ENCODE results near the gene FAM120B.
"Not testable (repeated sequence)": the region's sequence is repeated elsewhere in the genome, so short reads cannot be mapped to it uniquely, and the experiment has no call there.

FAM120B gene

DNA sequence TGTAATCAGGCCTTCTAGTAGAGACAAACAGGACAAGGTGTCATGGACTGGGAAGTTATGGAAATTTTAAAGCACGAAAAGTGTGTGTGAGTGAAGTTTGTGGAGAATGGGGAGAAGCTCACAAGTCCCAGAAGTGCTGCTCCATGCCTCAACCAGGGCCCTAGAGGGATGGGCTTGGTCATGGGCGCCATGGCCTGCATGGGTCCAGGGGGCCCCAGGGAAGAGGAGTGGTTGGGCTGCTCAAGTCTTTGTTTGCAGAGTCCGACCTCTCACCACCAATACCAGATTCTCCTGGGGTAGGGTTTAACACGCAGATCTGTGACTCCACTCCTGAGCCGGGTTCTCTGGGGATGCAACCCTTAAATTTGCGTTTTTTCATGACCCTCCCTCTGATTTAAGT is 88.4 kb downstream of the FAM120B start:
- no peak for DNase-seq

DNA sequence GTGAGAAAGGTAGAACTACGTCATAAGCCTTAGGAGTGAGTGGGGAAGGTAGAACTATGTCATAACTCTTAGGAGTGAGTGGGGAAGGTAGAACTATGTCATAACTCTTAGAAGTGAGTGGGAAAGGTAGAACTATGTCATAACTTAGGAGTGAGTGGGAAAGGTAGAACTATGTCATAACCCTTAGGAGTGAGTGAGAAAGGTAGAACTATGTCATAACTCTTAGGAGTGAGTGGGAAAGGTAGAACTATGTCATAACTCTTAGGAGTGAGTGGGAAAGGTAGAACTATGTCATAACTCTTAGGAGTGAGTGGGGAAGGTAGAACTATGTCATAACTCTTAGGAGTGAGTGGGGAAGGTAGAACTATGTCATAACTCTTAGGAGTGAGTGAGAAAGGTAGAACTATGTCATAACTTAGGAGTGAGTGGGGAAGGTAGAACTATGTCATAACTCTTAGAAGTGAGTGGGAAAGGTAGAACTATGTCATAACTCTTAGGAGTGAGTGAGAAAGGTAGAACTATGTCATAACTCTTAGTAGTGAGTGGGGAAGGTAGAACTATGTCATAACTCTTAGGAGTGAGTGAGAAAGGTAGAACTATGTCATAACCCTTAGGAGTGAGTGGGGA is 92.3 kb downstream of the FAM120B start:
- not testable (repeated sequence) for DNase-seq

DNA sequence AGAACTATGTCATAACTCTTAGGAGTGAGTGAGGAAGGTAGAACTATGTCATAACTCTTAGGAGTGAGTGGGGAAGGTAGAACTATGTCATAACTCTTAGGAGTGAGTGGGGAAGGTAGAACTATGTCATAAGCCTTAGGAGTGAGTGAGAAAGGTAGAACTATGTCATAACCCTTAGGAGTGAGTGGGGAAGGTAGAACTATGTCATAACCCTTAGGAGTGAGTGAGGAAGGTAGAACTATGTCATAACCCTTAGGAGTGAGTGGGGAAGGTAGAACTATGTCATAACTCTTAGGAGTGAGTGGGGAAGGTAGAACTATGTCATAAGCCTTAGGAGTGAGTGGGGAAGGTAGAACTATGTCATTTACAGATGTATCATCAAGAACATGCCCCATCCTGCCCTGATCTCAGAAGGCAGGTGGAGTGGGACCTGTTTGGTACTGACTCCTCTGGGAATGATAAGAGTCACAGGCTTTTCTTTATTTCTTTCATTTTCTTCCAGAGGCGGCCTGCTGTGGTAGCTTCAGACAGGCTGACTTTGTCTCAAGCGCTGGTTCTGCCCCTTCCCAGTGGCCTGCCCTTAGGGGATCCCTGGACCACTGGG is 93.5 kb downstream of the FAM120B start:
- not testable (repeated sequence) for DNase-seq

DNA sequence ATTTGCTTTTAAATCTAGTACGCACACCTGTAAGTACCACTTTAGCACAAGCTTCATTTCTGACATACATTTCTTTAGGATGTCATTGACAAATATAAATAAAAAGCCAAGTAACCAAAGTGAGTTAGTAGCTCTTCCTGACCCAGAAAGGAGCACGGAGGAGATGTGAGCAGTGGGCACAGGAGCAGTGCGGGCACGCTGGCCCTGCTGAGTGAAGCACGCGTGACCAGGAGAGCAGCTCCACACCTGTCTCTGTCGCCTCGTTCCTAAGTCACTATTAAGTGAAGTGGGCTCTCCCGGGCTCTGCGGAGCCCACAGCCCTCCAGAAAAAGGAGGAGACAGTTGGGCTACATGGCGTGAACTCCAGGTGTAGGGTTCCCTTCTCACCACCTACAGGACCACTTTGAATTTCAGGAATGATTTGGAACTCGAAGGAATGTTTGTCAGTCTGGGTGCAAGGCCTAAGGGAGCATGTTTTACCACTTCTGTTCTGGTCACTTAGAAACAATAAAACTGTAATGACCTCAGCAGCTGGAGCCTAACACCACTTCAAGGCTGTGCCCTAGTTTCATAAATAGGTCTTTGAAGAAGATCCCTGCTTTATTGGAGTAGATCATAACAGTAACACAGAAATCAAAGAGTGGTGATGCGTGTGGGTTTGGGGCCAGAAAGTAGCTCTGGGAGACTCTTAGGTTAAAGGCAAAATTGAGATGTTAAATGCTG is 95.9 kb downstream of the FAM120B start:
- DNase-seq = no peak

DNA sequence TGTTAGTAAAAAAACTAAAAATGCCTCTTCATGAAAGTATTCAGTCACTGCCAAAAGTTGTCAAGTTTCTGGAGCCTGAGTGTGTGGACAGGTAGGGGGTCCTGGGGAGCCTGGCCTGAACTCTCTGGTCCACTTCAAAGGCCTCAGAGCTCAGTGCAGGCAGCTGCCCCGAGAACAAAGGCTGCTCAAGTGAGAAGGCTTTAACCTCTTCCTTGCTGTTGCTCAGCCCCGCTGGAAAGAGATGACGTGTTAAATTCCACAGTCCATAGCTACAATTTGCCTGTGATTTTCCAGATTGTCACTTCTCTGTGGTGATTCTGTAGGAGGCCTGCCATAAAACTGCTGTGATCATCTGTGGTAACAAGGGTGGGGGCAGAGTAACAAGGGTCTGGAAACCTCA is 96.9 kb downstream of the FAM120B start:
- no peak for DNase-seq

DNA sequence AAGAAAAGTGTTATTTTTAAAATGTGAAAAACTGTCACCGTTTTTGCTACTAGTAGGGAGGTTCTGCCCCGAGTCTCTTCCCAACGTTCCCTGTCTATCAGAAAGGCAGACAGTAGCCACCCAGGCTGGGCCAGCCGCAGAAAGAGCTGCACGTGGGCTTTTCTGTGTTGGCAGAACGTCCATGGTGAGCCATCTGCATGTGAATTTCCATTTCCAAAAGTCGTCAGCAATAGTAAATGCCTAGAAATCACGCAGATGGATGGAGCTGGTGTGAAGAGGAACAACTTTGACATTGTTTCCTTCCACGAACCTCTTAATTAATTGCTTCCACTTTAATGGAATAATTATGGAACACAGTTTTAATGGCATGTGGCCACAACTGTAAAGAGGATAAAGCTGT is 97.5 kb downstream of the FAM120B start:
- DNase-seq = no peak

DNA sequence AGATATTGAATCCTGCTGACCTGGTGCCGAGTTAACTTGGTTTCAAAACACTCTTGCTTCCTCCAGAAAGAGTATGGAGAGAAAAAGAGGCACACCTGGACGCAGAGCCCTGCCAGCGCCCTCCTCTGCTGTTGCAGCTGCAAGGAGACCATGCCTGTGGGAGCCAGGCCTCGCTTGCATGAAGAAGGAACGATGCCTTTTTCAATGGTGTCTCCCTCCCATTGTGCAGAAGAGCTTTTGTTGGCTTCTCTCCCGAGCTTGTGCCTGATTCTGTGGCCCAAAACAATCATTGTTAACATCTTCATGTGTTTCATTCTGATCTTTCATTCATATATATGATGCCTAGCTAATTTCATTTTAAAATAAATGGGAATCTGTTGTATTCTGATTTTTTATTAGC is 98.1 kb downstream of the FAM120B start:
- no peak for DNase-seq

DNA sequence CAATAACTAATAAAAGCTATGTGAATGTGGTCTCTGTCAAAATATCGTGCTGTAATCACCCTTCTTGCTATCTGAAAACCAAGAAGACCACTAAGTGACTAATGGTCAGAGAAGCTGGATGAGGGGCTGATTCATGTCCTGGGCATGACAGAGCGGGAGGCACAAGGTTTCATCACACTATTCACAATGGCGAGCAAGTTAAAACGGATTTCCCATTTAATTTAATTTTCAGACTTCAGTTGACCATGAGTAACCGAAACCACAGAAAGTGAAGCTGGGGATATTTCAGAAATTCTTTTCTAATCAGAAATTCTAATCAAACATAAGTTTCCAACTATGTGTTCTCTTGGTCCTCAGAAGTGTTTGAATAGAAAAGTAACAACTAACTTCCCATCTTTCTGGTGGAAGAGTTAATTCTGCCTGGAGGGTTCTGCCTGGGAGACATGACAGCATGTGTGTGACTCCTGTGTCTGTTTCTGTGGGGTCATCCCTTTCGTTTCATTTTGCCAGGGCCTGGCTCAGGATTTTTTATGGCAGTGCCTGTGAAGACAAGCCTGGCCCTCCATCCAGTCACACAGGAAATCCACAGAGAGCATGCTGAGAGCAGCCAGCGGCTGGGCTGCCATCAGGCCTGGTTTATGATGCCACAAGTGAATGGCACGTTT is 98.9 kb downstream of the FAM120B start:
- no peak for DNase-seq

DNA sequence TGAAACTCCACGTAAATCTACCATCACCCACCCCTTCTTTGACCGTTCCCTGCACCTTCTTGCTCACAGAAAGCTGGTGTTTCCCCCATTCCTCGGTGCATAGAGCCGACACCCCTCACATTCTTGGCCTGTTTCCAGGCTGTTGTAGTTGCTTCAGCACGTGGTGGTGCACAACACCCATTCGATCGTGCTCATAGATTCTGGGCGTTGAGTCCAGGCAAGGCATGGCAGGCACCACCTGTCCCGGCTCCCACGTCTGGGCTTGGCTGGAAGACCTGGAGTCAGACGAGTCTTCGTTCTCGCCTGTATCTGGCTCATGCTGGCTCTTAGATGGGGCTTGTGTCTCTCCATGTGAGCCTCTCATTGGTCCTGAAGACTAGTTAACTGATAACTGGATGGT is 100.6 kb downstream of the FAM120B start:
- no peak for DNase-seq

DNA sequence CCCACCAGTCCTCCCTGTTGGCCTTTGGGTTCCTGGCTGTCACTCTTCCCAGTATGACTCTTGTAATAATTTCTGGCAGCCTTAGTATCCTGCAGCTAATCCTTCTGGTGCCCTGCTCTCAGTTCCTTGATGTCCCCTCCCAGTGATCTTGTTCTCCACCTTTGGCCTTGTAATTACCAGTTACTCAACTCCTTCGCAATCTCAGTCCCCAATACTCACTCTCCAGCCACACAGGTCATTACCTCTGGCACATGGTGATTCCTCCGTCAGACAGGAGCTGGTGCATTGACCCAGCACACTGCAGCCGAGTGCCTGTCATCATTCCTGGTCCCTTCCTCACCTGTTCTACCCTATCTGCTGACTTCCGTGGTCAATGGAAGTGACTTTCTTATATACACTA is 101.4 kb downstream of the FAM120B start:
- DNase-seq = no peak

DNA sequence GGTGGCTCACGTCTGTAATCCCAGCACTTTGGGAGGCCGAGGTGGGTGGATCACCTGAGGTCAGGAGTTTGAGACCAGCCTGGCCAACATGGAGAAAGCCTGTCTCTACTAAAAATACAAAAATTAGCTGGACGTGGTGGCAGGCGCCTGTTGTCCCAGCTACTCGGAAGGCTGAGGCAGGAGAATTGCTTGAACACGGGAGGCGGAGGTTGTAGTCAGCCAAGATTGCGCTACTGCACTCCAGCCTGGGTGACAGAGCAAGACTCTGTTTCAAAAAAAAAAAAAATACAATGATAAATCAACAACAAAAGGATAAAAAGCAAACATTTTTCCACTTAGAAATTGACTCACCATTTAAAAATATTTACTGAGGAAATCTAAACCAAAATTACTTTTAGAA is 103.2 kb downstream of the FAM120B start:
- DNase-seq = not testable (repeated sequence)

DNA sequence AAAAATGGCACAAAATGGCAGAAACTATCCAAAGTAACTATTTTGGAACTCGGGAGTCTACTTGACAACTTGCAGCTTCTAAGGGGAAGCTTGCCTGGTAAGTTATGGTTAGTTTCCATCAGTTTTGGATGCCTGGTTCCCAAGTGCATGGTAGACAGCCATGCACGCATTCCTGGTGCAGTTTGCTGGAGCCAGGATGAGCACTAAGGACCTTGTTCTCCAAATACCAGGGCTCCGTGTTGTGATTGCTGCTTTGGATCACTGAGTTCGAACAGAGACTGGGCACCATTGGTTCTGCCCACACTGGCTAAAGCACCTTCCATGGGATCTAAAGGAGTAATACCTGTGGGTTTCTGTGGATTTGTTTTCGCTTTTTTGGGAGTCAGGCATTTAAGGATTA is 103.7 kb downstream of the FAM120B start:
- no peak for DNase-seq

DNA sequence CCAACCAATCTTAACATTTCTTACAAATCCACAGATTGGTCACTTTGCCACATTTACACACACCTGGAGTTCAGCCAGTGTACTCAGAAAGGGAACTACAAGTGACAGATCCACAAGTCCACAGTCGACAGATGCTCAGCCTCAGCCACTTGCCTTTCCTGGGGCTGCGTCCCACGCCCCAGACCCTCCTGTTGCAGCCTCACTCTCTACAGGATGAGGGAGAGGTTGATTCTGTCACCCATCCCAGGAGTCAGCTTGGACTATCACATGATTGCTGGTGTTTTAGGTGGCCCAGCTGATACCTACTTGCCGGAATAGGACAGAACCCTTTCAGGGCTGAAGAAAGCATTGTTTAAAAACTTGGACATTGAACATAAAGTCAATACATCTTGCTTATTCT is 108.8 kb downstream of the FAM120B start:
- DNase-seq = no peak

DNA sequence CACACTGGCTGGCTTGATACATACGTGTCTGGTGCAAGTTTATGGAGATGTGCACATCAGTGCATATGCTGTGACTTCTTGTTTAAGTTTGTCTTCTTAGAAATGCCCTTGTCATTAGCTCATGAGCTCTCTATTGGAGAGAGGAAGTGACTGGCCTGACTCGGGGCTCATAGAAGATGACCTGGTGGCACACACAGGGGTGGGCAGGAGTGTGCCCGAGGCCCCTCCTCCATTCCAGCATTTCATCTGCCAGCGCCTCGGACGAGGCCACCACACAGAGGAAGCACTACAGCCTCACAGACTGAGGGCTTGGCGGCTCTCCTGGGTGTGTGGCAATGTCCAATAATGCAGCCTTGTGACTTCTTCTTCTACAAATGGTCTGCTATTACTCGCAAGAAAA is 109.7 kb downstream of the FAM120B start:
- no peak for DNase-seq

DNA sequence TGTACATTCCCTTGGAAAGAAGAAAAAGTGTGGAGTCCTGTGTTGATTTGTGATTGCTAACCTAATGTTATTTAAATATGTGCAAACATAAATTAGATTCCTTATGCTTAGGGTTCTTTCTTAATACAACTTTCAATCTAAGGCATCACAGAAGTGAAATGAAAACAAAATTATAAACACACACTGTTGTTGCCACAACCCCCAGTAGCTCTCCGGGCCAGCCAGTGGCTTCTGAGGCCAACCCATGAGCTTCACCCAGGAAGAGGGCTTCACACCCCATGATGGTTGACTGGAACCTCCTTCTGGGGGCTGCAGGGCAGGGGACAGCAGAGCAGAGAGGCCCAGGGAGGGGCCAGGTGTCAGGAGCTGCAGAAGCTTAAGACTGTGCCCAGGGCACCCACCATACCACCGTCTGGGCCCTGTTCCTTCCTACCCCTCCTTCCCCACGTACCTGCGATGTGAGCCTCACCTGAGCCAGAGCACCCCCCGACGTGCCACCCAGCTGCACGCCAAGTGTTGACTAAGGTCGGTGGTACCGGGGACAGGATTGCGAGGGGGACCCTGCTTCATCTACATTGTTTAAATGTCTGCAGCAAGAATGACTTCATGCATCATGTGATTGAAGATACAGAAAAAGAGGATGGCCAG is 110.5 kb downstream of the FAM120B start:
- no peak for DNase-seq

DNA sequence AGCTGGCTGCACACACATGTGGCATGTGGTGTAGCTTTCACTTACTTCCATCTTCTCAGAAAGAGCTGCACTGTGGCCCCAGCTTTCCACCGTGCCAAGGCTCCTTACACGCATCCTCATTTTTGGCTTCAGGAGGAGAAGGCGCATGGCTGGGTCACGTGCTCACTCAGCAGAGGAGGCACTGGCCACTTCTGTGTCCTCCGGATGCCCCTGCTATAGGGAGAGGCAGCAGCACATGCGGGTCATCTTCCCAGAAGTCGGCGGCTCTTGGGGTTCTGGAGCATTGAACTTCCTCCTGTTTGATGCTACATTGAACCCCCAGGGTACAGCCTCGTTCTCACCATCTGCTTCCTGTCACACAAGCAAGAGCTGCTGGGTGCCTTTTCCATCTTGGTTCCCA is 111.3 kb downstream of the FAM120B start:
- DNase-seq = no peak

DNA sequence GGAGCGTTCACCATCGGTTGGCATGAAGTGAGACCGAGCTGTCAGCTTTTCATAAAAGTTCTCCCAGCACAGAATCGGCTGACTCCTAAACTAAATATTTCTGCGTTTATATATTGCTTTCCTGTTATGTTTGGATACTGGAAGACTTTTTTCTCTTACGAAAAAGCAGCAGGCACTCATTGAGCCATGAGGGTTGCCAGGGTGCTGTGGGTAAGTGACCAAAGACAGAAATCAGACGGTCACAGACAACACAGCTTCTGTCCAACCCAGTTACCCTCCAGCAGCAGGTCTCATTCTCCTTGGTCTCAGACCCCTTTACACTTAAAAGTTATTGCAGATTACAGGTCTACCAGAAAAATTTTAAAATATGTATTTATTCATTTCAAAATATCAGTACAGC is 113.7 kb downstream of the FAM120B start:
- no peak for DNase-seq

DNA sequence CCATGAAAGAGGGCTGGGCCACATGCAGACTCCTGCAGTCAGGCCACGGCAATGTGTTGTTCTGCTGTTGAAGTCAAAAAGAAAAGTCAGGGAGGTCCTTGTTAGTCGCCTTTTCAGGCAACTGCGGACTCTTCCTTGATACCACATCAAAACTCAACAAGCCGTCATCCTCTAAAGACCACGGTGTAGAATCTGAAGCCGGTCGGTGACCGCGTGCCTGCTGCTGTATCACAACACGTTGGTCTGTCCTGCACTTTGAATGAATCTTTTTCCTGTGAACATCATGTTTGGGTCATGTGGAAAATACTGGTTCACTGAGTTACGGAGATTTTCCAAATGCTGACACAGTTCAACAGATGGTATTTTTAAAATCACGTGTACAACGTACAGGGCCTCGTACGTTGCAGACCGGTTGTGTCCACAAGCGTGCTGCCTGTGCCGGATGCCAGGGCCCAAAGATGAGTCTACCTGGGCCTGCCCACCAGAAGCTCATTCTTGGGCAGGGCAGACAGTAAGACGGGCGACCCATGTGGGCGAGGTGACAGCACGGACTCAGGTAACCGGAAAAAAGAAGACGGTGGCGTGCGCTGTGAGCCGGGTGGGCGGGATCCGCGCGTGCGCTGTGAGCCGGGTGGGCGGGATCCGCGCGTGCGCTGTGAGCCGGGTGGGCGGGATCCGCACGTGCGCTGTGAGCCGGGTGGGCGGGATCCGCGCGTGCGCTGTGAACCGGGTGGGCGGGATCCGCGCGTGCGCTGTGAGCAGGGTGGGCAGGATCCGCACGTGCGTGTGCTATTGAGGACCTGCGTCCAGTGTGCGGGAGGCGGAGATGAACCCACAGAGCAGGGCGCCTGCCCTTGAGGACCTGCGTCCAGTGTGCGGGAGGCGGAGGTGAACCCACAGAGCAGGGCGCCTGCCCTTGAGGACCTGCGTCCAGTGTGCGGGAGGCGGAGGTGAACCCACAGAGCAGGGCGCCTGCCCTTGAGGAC is 114.5 kb downstream of the FAM120B start:
- no peak for DNase-seq

DNA sequence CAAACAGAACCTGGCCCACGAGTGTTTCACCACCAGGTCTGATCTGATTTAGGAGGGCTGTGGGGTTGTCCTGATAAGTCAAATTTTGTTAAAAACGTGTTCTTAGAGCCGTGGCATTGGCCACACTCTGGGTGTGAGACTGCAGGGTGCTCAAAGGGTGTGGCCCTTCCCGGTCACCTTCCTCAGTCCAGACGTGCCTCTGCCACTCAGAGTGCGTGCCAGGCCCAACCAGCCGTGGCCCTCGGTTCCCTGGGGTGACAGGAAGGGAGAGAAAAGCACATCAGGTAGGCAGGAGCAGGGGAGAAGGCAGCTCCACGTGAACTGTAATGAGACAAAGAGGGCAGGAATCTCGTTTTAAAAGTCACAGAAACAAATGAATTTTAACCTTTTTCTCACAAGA is 115.4 kb downstream of the FAM120B start:
- DNase-seq = no peak

DNA sequence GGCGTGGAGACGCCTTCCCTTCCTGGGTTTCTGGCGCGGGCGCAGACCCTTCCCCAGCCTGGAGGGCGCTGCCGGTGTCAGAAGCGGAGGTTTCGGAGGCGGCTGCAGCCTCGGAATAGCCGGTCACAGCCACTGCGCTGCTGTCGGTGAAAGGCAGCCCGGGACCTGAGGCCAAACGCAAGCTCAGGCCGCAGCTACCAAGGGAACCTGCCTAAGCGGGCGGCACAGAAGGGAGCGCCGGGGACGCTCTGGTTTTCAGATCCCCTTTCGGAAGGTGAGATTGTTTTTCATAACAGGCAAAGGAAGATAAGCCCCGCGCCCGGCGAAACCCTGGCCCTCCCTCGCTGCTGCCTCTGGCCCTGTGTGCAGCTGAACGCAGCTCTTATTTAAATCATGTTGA is 116.5 kb downstream of the FAM120B start:
- no peak for DNase-seq

DNA sequence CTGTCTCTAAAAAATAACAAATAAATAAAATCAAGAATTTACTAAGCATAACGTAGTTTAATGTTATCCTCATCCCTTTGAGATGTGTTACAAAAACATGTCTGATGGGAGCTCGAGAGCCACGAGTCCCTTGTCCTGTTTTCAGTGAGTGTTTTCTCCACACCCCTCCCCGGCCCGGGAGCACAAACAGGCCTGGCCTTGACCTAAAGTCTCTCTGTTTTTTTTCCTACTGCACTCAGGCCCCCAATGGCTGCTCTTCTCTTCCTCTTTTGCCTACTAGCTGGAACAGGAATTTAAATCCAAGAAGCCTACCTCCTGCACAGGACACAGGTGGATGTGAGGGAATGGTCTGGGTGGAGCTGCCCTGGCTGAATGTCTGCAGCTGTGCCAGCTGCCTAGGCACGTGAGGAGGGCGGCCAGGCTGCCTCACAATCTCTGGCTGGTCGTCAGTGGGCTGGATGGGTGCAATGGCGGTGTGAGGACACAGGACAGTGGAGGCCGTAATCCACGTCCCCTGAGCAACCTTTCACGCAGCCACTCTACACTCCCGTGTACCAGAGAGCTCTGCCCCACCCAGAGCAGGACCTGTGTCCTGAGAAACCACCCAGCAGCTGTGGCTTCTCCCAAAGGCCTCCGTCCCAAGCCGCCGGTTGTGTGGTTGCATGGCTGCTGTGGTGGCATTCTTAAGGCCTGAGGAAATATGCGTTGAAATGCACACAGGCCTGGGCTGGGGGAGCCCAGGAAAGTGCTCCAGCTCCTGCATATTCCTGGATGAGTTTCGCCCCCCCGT is 117.5 kb downstream of the FAM120B start:
- DNase-seq = no peak
